Right atrium auricular region (tissue), 2 donors: ENCODE results near the gene BRIP1. TPM values are rescaled to one million over a fixed set of nuclear protein-coding genes. Genes with fewer than 3 reads are reported as not detected.

ENCODE experiments used
- DNase-seq: peaks from one replicate; pipeline ENCODE4 v3.0.0-alpha.2; 2019; ENCODE audit warnings: low spot score
- H3K27ac ChIP-seq, 2 donors: fragments of 200-600 bp; sonication (generic); 1 replicate in 1 of 2; 2 replicates in 1 of 2; pipeline ENCODE4 v1.5.1; 2016 to 2019
- H3K27me3 ChIP-seq, 2 donors: fragments of 200-600 bp; sonication (generic); one replicate each; pipeline versions ENCODE4 v1.5.1 to v1.6.0; 2017 to 2019
- H3K36me3 ChIP-seq: fragments of 200-600 bp; sonication (generic); one replicate; pipeline ENCODE4 v1.5.1; 2016
- H3K4me1 ChIP-seq, 2 donors: fragments of 200-600 bp; sonication (generic); one replicate each; pipeline versions ENCODE4 v1.5.1 to v1.6.0; 2017 to 2019
- H3K4me3 ChIP-seq, 2 donors: fragments of 200-600 bp; sonication (generic); 1 replicate in 1 of 2; 2 replicates in 1 of 2; pipeline ENCODE4 v1.5.1; 2017 to 2019; ENCODE audit warnings: mild to moderate bottlenecking in 1 of 2, moderate library complexity in 1 of 2
- H3K9me3 ChIP-seq, 2 donors: fragments of 200-600 bp; sonication (generic); one replicate each; pipeline ENCODE4 v1.5.1; 2019
- total RNA-seq, 2 donors: library from RNA; depleted of rRNA; stranded (reverse); fragments of >200 nt; gene quantifications; one replicate each; pipeline ENCODE4 v1.1.0, GENCODE V29; 2016
- TF ChIP-seq, protein P1 (sequence below), 2 donors: fragments of 200-600 bp; sonication (generic); IDR thresholded peaks; one replicate each; pipeline ENCODE4 v1.5.1; 2019; ENCODE audit warnings: antibody characterized with exemption in 2 of 2

The BRIP1 gene
- total RNA-seq, 2 donors from 2014 or later = not detected

DNA sequence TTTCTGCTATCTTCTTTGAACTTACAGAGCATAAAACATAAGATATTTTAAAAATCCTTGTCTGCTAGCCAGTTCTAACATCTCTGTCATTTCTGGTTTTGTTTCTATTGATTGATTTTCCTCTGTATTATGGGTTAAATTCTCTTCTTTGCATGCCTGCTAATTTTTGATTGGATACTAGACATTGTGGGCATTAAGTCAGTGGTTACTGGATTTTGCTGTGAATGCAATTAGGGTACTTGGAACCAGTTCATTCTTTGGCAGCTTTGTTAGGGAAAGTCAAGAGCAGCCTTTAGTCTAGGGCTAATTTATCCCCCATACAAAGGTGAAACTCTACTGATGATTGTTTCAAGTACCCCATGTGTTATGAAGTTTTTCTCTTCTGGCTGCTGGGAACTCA, 145.3 kb downstream of the BRIP1 start:
- Histone ChIP-seq H3K4me3 (no peak overlapping the region), H3K36me3 (no peaks in the 10 kb centered on the region), H3K9me3 (peaks cover 0 to 31% of the 10 kb centered on the region in 2 donors), H3K4me1 (no peaks in the 10 kb centered on the region), H3K27me3 (no peaks in the 10 kb centered on the region), H3K27ac (no peak overlapping the region)
- TF ChIP-seq, protein P1, sequence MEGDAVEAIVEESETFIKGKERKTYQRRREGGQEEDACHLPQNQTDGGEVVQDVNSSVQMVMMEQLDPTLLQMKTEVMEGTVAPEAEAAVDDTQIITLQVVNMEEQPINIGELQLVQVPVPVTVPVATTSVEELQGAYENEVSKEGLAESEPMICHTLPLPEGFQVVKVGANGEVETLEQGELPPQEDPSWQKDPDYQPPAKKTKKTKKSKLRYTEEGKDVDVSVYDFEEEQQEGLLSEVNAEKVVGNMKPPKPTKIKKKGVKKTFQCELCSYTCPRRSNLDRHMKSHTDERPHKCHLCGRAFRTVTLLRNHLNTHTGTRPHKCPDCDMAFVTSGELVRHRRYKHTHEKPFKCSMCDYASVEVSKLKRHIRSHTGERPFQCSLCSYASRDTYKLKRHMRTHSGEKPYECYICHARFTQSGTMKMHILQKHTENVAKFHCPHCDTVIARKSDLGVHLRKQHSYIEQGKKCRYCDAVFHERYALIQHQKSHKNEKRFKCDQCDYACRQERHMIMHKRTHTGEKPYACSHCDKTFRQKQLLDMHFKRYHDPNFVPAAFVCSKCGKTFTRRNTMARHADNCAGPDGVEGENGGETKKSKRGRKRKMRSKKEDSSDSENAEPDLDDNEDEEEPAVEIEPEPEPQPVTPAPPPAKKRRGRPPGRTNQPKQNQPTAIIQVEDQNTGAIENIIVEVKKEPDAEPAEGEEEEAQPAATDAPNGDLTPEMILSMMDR (IDR thresholded peaks at IDR 0.05) = no peak
- no peak for DNase-seq

DNA sequence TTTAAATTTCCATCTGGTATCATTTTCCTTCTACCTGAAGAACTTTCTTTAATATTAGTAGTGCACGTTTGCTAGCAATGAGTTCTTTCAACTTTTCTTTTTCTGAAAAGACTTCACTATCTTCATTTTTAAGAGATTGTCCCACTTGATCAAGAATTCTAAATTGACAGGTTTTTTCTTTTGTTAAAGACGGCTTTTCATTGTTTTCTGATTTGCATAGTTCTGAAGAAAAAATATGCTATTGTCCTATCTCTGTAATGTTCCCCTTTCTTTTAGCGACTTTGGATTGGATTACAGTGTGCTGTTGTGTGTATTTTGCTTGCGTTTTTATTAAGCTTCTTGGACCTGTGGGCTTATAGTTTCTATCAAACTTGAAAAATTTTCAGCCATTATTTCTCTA, 146.0 kb downstream of the BRIP1 start:
- Histone ChIP-seq H3K9me3 (peaks cover 0 to 31% of the 10 kb centered on the region in 2 donors), H3K4me3 (no peak overlapping the region), H3K27ac (no peak overlapping the region), H3K27me3 (no peaks in the 10 kb centered on the region), H3K4me1 (no peaks in the 10 kb centered on the region), H3K36me3 (no peaks in the 10 kb centered on the region)
- DNase-seq = no peak
- TF ChIP-seq, protein P1 (IDR thresholded peaks at IDR 0.05) = no peak

DNA sequence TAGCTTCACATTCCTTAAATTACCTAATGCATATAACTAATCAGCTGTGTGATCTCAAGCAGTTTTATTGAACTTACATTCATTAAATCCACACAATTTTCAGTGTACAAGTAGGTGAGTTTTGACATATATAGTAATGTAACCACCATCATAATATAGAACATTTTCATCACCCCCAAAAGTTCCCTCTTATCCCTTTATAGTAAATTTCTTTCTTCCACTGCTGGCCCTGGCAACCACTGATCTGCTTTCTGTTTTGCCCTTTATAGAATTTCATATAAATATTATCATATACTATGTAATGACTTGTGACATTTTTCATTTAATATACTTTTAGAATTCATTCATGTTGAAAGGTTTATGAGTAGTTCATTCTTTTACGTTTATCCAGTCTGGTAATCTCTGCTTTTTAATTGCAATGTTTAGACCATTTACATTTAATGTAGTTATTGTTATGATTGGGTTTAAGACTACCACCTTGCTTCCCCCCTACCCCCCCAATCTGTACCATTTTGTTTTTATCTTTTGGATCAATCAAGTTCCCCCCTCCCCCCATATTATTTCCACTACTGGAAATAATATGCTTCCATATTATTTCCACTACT, 147.0 kb downstream of the BRIP1 start:
- TF ChIP-seq, protein P1 (IDR thresholded peaks at IDR 0.05) = no peak
- Histone ChIP-seq H3K4me3 (no peak overlapping the region), H3K27ac (no peak overlapping the region), H3K9me3 (peaks cover 0 to 31% of the 10 kb centered on the region in 2 donors), H3K36me3 (no peaks in the 10 kb centered on the region), H3K4me1 (no peaks in the 10 kb centered on the region), H3K27me3 (no peaks in the 10 kb centered on the region)
- DNase-seq = no peak

DNA sequence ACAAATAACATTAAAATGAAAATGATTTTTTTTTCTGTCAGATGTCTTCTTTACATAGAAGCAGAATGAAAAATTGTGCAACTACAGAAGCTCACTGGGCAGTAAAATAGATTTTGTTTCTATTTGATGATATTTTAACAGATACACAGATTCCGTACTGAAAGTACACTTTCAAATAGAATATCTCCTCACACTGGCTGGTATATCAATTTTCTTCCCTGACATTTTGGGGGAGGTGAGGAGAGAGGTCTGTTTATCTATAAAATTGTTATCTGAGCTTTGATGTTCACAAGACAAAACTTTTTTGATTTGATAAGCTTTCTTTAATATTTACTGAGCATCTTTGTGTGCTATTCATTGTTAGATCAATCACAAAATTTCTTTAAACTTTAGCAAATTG, 148.0 kb downstream of the BRIP1 start:
- Histone ChIP-seq H3K27ac (no peak overlapping the region), H3K4me1 (no peaks in the 10 kb centered on the region), H3K36me3 (no peaks in the 10 kb centered on the region), H3K9me3 (peaks cover 0 to 31% of the 10 kb centered on the region in 2 donors), H3K4me3 (no peak overlapping the region), H3K27me3 (no peaks in the 10 kb centered on the region)
- TF ChIP-seq, protein P1 (IDR thresholded peaks at IDR 0.05) = no peak
- DNase-seq = no peak

DNA sequence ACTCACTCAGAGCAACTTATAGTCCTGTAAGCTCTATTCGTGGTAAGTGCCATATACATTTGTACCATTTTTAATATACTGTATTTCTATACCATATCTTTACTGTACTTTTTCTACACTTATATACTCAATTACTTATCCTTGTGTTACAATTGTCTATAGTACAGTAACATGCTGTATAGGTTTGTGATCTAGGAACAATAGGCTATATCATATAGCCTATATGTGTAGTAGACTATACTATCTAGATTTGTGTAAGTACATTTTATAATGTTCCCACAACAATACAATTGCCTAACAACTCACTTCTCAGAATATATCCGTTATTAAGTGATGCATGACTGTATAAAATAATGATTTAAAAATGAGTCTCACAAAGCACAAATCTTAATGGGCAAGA, 149.0 kb downstream of the BRIP1 start:
- peaks cover 0 to 31% of the 10 kb centered on the region in 2 donors for H3K9me3 ChIP-seq
- TF ChIP-seq, protein P1 (IDR thresholded peaks at IDR 0.05) = no peak
- DNase-seq = no peak
- no peak overlapping the region for H3K4me3 ChIP-seq
- no peaks in the 10 kb centered on the region for H3K4me1 ChIP-seq
- H3K27ac ChIP-seq = no peak overlapping the region
- no peaks in the 10 kb centered on the region for H3K27me3 ChIP-seq
- H3K36me3 ChIP-seq = no peaks in the 10 kb centered on the region

DNA sequence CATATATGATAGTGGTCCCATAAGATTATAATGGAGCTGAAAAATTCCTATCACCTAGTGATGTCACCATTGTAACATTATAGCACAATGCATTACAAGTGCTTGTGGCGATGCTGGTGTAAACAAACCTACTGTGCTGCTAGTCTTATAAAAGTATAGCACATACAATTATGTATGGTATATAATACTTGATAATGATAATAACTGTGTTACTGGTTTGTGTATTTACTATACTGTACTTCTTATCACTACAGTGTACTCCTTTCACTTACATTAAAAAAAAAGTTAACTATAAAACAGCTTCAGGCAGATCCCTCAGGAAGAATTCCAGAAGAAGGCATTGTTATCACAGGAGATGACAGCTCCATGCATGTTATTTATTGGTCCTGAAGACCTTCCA, 150.3 kb downstream of the BRIP1 start:
- H3K27ac ChIP-seq = no peak overlapping the region
- TF ChIP-seq, protein P1 (IDR thresholded peaks at IDR 0.05) = no peak
- no peaks in the 10 kb centered on the region for H3K36me3 ChIP-seq
- no peak overlapping the region for H3K4me3 ChIP-seq
- peaks cover 0 to 19% of the 10 kb centered on the region in 2 donors for H3K9me3 ChIP-seq
- no peak for DNase-seq
- H3K4me1 ChIP-seq = no peaks in the 10 kb centered on the region
- H3K27me3 ChIP-seq = no peaks in the 10 kb centered on the region
